Keratinocyte (primary cell): ENCODE measurements around the gene GDNF. TPM values are rescaled to one million over a fixed set of nuclear protein-coding genes. Genes with fewer than 3 reads are reported as not detected.

ENCODE experiments used
- DNase-seq: peaks from one replicate; pipeline ENCODE4 v3.0.0-alpha.2; 2011; ENCODE audit warnings: low read depth, missing footprints, low spot score
- FAIRE-seq: peaks from 2 replicates; lab custom pipeline; 2011; peaks lifted over from hg19 to GRCh38; lab: Jason Lieb, UNC
- H2AFZ ChIP-seq: 2 replicates; pipeline ENCODE4 v1.6.0; 2012; ENCODE audit warnings: low read length, control low read depth, inconsistent platforms; ENCODE audit not compliant: control insufficient read depth
- H3K27ac ChIP-seq: 2 replicates; pipeline ENCODE4 v1.5.1; 2011; ENCODE audit warnings: low read length; ENCODE audit not compliant: control insufficient read depth, insufficient read depth
- H3K27me3 ChIP-seq: 3 replicates; pipeline ENCODE4 v1.6.0; 2011; ENCODE audit warnings: low read length; ENCODE audit not compliant: control insufficient read depth, insufficient read depth; ENCODE audit errors: extremely low read depth
- H3K36me3 ChIP-seq, 2 experiments: 2 replicates in 1 of 2; 3 replicates in 1 of 2; pipeline ENCODE4 v1.5.1; 2011; ENCODE audit warnings: low read length in 2 of 2, mild to moderate bottlenecking in 1 of 2; ENCODE audit not compliant: control insufficient read depth in 2 of 2, insufficient read depth in 2 of 2; ENCODE audit errors: extremely low read depth in 1 of 2
- H3K4me1 ChIP-seq: 3 replicates; pipeline ENCODE4 v1.5.1; 2011; ENCODE audit warnings: low read length; ENCODE audit not compliant: control insufficient read depth, insufficient read depth; ENCODE audit errors: extremely low read depth
- H3K4me2 ChIP-seq: 3 replicates; pipeline ENCODE4 v1.6.0; 2011; ENCODE audit warnings: low read depth, low read length; ENCODE audit not compliant: control insufficient read depth, insufficient read depth; ENCODE audit errors: extremely low read depth
- H3K4me3 ChIP-seq, 3 experiments: fragments of 200-600 bp in 1 of 3; sonication (generic) in 1 of 3; 2 replicates in 2 of 3; 3 replicates in 1 of 3; pipeline ENCODE4 v1.5.1; 2011 to 2016; ENCODE audit warnings: low read length in 3 of 3, mild to moderate bottlenecking in 3 of 3, control low read depth in 2 of 3, inconsistent platforms in 1 of 3, low read depth in 1 of 3, mixed read lengths in 1 of 3, mixed run types in 1 of 3, moderate library complexity in 1 of 3; ENCODE audit not compliant: control insufficient read depth in 2 of 3, insufficient read depth in 2 of 3; ENCODE audit errors: extremely low read depth in 1 of 3
- H3K79me2 ChIP-seq: 2 replicates; pipeline ENCODE4 v1.6.0; 2012; ENCODE audit warnings: low read length; ENCODE audit not compliant: control insufficient read depth, insufficient read depth
- H3K9ac ChIP-seq: 3 replicates; pipeline ENCODE4 v1.6.0; 2011; ENCODE audit warnings: low read length; ENCODE audit not compliant: control insufficient read depth, insufficient read depth; ENCODE audit errors: extremely low read depth
- H3K9me1 ChIP-seq: 3 replicates; pipeline ENCODE4 v1.6.0; 2011; ENCODE audit warnings: low read length; ENCODE audit not compliant: control insufficient read depth, insufficient read depth; ENCODE audit errors: extremely low read depth
- H3K9me3 ChIP-seq: 2 replicates; pipeline ENCODE4 v1.5.1; 2012; ENCODE audit warnings: low read depth, low read length; ENCODE audit not compliant: control insufficient read depth
- H4K20me1 ChIP-seq: 3 replicates; pipeline ENCODE4 v1.6.0; 2011; ENCODE audit warnings: low read length; ENCODE audit not compliant: control insufficient read depth, insufficient read depth; ENCODE audit errors: extremely low read depth
- EZH2 ChIP-seq: IDR thresholded peaks from one replicate; pipeline ENCODE4 v1.6.1; 2012; ENCODE audit warnings: inconsistent platforms, mild to moderate bottlenecking, low read length, moderate library complexity
- dilution Hi-C: fragments of 300-500 bp; cut with MboI; formaldehyde crosslinking; loops from one replicate; pipeline ENCODE4 v1.7.0; 2020; ENCODE audit warnings: low sequenced_read_pairs; ENCODE audit not compliant: extremely low pct_ligation_motif_present
- polyA plus RNA-seq, 5 experiments: library from polyadenylated mRNA; depleted of rRNA in 3 of 5; stranded (reverse) in 3 of 5; stranded (forward) in 1 of 5; unstranded in 1 of 5; fragments of >200 nt; gene quantifications; 1 replicate in 1 of 5; 2 replicates in 3 of 5; 3 replicates in 1 of 5; pipeline versions ENCODE4 v1.2.1 to v1.2.3, GENCODE V29; 2011 to 2012; ENCODE audit warnings: missing spikeins in 2 of 5, low read depth in 1 of 5, low replicate concordance in 1 of 5
- TF ChIP-seq, protein P1 (sequence below), 3 experiments: IDR thresholded peaks in 1 of 3; conservative IDR thresholded peaks in 1 of 3; optimal IDR thresholded peaks in 1 of 3; 2 replicates in 2 of 3; 3 replicates in 1 of 3; pipeline versions ENCODE3 to v1.5.1; 2011; ENCODE audit warnings: low read length in 3 of 3, mild to moderate bottlenecking in 3 of 3, moderate library complexity in 2 of 3, control low read depth in 1 of 3, inconsistent platforms in 1 of 3; ENCODE audit not compliant: insufficient read depth in 2 of 3; ENCODE audit errors: extremely low read depth in 1 of 3

The GDNF gene
- polyA plus RNA-seq, 1 donor (not counting 4 experiments of a cell fraction or from before 2014, with no cell fraction given): 2.4 TPM

- no peaks in the 10 kb centered on the region for H3K9me3 ChIP-seq
- no peak overlapping the region for H3K27ac ChIP-seq
- H3K79me2 ChIP-seq: no peaks in the 10 kb centered on the region
- no peak for TF ChIP-seq EZH2
- TF ChIP-seq, protein P1, sequence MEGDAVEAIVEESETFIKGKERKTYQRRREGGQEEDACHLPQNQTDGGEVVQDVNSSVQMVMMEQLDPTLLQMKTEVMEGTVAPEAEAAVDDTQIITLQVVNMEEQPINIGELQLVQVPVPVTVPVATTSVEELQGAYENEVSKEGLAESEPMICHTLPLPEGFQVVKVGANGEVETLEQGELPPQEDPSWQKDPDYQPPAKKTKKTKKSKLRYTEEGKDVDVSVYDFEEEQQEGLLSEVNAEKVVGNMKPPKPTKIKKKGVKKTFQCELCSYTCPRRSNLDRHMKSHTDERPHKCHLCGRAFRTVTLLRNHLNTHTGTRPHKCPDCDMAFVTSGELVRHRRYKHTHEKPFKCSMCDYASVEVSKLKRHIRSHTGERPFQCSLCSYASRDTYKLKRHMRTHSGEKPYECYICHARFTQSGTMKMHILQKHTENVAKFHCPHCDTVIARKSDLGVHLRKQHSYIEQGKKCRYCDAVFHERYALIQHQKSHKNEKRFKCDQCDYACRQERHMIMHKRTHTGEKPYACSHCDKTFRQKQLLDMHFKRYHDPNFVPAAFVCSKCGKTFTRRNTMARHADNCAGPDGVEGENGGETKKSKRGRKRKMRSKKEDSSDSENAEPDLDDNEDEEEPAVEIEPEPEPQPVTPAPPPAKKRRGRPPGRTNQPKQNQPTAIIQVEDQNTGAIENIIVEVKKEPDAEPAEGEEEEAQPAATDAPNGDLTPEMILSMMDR (optimal IDR thresholded peaks at IDR 0.05 in 1 of 3, IDR thresholded peaks at IDR 0.05 in 1 of 3, conservative IDR thresholded peaks at IDR 0.05 in 1 of 3; ENCODE audit: extremely low read depth in 1 of 3, insufficient read depth in 2 of 3, low read length in 3 of 3): no peak
- no peaks in the 10 kb centered on the region for H3K9me1 ChIP-seq
- no peak overlapping the region for H3K4me3 ChIP-seq
- no peak overlapping the region for H3K9ac ChIP-seq
- no peak for FAIRE-seq
- no peaks in the 10 kb centered on the region for H3K36me3 ChIP-seq
- H3K4me1 ChIP-seq: no peaks in the 10 kb centered on the region
- H3K27me3 ChIP-seq: peaks cover 7% of the 10 kb centered on the region
- H4K20me1 ChIP-seq: no peaks in the 10 kb centered on the region
- no peak overlapping the region for H3K4me2 ChIP-seq
- DNase-seq: no peak
- dilution Hi-C loops: no loop called here
- no peak overlapping the region for H2AFZ ChIP-seq
Measured at GRCh38 chr5:37806016-37806415, 33.8 kb downstream of the GDNF start.

DNA sequence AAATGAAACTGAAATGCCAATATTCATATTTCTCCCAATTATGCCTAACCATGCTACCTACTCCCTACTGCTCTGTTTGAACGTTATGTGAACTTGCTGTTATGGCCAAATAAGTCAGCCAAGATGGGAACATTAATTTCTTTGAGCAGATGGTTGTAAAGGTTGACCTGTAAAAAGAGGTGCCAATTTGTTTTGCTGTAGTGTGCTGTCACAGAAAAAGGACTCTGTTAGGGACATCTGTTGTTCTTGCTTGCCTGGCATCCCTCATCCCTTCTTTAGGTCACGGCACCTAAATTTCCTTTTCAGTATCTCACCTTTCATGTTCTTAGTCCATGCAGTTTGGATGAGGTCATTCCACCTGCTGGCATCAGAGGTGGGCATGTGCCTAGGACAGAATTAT, 35.4 kb downstream of the GDNF start:
- Histone ChIP-seq H3K4me1 (no peaks in the 10 kb centered on the region), H2AFZ (no peak overlapping the region), H3K79me2 (no peaks in the 10 kb centered on the region), H3K36me3 (no peaks in the 10 kb centered on the region), H3K4me3 (no peak overlapping the region), H3K27ac (no peak overlapping the region), H3K9ac (no peak overlapping the region), H3K27me3 (peaks cover 7% of the 10 kb centered on the region), H3K4me2 (no peak overlapping the region), H3K9me3 (no peaks in the 10 kb centered on the region), H3K9me1 (no peaks in the 10 kb centered on the region), H4K20me1 (no peaks in the 10 kb centered on the region)
- DNase-seq (no peak), FAIRE-seq (no peak)
- no peak for TF ChIP-seq EZH2
- dilution Hi-C loops: no loop called here

DNA sequence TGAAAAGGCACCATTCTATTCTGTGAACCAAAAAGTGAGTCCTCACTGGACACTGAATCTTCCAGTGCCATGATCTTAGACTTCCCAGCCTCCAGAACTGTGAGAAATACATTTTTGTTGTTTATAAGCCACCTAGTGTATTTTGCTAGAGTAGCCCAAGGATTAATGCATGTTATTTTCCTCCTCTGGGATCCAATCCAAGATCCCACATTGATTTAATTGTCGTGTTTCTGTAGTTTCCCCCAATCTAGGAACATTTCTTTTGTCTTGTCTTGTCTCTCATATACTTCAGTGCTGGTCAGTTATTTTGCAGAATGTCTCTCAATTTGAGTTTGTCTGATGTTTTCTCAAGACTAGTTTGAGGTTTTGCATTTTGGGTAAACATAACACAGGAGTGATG, 36.4 kb downstream of the GDNF start:
- Histone ChIP-seq H3K4me3 (no peak overlapping the region), H3K4me2 (no peak overlapping the region), H3K9me1 (no peaks in the 10 kb centered on the region), H2AFZ (no peak overlapping the region), H3K4me1 (no peaks in the 10 kb centered on the region), H3K9me3 (no peaks in the 10 kb centered on the region), H4K20me1 (no peaks in the 10 kb centered on the region), H3K9ac (no peak overlapping the region), H3K36me3 (no peaks in the 10 kb centered on the region), H3K27me3 (peaks cover 7% of the 10 kb centered on the region), H3K27ac (no peak overlapping the region), H3K79me2 (no peaks in the 10 kb centered on the region)
- DNase-seq: no peak
- FAIRE-seq: no peak
- no peak for TF ChIP-seq EZH2
- TF ChIP-seq, protein P1 (optimal IDR thresholded peaks at IDR 0.05 in 1 of 3, IDR thresholded peaks at IDR 0.05 in 1 of 3, conservative IDR thresholded peaks at IDR 0.05 in 1 of 3; ENCODE audit: extremely low read depth in 1 of 3, insufficient read depth in 2 of 3, low read length in 3 of 3): no peak
- dilution Hi-C loops: no loop called here
